Stimulated activated CD8-positive, alpha-beta memory T cell treated with anti-CD3 and anti-CD28 coated beads, Interleukin-12 subunit alpha, Interleukin-12 subunit beta, amount 100 ng/mL, for 24 hours (primary cell): ENCODE results near the gene TSSC4.

Experiments
- DNase-seq: peaks from one replicate; pipeline ENCODE4 v3.0.0-alpha.2; 2020; ENCODE audit errors: extremely low read depth

The TSSC4 gene

DNA sequence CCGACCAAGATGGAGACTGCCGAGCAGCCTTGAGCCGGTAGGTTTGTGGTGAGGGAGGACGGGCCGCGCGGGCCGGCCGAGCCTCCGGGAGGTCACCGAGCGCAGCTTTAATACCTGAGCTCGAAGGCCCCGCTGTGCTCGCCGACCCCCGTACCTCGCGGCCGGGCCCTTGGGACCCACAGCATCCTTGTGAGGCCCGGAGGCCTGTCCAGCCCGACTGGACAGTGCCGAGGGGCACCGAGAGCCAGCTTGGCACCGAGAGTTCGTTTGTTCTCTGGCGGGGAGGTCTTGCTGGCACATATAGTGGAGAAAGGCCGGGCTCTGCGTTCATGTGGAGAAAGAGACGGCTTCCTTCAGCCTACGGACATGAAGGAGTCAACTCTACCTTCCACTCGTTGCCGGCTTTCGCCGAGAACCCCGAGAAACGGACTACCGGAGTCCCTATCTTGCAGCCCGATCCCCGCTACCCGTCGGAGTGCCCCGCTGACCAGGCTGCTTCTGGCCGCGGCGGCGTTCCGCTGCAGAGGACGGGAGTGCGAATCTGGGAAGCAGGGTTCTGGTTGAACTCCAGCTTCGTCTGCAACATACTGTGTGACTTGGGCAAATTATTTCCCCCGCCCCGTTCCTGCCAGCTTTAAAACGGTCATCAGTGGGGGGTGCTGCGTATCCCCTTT lies 349 bp downstream of the TSSC4 start:
- no peak for DNase-seq

DNA sequence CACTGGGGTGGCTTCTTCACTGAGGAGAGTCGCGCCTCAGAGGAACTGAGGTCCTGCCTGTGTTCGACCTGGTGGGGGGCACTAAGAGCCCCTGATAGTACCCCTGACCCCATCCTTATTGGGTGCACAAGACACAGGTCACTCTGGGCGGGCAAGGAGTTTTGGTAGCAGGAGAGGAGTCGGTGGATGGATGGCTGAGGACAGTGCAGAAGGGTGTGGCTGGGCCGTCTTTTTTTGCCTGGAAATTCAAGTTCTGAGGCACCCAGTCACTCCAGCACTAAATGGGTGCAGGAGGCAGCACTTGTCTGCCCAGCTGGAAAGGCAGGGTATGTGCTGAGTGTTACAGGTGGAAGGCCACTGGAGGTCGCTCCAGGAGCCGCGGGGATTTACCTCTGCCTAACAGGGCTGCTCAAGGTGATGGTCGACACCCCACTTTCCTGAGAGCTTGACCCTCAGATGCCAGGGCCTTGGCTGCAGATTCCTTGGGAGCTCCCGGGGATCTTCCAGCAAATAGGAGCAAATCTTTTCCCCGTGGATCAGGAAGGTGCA lies 960 bp downstream of the TSSC4 start:
- no peak for DNase-seq

DNA sequence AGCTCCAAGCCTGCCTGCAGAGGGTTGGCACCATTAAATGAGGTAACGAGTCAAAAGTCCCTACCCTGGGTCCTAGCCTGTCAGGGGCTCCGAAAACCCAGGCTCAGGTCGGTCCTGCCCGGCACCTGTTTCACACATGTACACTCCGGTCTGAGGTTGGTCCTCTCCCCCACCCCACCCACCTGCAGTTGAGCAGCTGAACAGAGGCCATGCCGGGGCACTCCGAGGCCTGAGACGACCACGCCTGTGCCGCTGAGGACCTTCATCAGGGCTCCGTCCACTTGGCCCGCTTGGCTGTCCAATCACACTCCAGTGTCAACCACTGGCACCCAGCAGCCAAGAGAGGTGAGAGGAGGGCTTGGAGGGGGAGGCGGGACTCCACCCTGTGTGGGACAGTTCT lies 1.6 kb downstream of the TSSC4 start:
- no peak for DNase-seq

DNA sequence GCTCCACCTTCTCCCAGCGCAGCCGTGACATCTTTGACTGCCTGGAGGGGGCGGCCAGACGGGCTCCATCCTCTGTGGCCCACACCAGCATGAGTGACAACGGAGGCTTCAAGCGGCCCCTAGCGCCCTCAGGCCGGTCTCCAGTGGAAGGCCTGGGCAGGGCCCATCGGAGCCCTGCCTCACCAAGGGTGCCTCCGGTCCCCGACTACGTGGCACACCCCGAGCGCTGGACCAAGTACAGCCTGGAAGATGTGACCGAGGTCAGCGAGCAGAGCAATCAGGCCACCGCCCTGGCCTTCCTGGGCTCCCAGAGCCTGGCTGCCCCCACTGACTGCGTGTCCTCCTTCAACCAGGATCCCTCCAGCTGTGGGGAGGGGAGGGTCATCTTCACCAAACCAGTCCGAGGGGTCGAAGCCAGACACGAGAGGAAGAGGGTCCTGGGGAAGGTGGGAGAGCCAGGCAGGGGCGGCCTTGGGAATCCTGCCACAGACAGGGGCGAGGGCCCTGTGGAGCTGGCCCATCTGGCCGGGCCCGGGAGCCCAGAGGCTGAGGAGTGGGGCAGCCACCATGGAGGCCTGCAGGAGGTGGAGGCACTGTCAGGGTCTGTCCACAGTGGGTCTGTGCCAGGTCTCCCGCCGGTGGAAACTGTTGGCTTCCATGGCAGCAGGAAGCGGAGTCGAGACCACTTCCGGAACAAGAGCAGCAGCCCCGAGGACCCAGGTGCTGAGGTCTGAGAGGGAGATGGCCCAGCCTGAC lies 2.5 kb downstream of the TSSC4 start:
- DNase-seq: no peak

- DNase-seq: no peak
These were observed 4.2 kb downstream of the TSSC4 start for GRCh38 chr11:2404735-2405196.

- DNase-seq: no peak
These were observed 5.9 kb downstream of the TSSC4 start for GRCh38 chr11:2406451-2406850.

DNA sequence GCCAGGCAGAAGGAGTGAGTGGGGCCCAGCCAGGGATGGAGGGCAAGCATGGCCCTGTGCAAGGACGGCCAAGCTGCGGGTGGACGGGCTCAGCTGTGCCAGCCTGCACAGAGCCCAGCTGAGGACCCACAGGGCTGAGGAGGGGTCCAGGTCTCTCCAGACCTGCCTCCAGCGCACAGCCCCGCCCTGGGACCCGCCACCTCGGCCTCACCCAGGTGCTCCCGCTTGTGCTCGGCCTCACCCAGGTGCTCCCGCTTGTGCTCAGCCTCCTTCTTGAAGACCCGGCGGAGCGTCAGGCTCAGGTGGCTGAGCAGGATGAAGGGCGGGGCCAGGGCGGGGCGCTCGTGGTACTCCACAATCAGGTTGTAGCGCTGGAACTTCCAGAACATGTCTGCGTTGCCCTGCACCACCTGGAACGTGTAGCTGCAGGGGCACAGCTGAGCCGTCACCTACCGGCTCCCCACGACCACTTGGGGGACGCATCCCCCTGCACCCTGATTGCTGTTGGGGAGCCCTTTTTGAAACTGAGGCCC lies 6.4 kb downstream of the TSSC4 start:
- no peak for DNase-seq

DNA sequence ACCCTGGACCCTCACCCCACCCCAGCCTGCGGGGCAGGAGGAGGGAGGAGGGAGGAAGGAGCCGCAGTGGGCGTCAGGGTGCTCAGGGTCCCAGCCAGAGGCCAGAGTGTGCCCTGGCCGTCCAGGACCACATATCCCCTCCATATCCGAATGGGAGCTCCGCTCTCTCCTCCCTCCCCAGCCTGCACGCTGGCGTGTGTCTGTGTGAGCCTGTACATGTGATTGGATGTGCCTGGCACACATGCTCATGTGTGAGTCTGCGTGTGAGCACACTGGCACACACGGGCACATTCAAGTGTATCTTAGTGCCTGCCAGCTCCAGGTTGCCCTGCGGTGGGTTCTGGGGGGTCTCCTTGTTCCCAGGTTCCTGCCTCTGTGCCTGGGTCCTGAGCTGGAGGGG lies 8.1 kb downstream of the TSSC4 start:
- DNase-seq: no peak

GRCh38 chr11:2409126-2409525 lies 8.6 kb downstream of the TSSC4 start:
- no peak for DNase-seq

GRCh38 chr11:2409611-2410468 lies 9.3 kb downstream of the TSSC4 start:
- DNase-seq: no peak

DNA sequence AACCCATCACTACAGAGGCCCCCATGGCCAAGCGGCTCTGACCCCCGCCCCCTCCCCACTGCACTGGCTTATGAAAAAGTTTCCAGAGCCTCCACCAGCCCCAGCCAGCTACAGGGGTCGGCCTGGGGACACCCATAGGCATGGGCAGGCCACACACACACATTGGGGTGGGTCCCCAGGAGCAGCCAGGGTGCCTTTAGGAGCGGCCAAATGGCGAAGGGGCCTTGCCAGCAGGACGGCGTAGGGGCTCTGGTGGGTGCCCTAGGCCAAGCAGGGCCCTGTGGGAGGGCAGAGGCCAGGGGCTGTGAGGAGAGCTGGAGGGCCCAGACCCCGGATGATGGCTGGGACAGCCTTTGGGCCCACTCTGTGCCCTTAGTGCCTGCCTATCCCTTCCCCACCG lies 10.1 kb downstream of the TSSC4 start:
- no peak for DNase-seq

DNA sequence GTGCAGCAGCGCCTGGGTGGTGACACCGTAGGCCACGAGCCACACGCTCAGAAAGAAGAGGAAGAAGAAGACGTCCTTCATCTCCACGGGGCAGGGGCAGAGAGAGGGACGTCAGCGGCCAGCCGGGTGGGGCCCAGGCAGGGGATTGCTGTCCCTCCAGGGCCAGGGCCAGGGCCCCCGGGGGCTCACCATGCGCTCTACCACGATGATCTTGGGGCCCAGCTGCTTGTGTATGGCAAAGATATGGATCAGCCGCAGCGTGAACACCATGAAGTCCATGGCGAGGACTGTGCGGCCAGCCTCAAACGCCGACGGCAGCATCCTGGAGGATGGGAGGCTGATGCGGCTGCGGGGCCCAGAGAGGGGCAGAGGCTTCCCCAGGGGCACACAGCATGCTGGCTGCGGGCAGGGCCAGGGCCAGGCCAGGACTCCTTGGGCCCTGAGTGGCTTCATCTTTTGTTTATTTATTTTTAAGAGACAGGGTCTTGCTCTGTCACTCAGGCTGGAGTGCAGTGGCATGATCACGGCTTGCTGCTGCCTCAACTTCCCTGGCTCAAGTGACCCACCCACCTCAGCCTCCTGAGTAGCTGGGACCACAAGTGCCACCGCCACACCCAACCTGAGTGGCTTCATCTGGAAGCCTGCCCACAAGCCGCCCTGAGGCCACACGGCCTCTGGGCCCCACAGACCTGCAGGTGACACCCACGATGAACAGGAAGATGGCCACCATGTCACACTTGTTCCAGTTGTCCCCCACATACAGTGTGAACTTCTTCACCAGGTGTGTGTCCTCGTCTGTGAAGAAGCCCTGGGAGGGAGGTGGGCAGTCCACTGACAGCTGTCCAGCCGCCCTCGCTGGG lies 11.1 kb downstream of the TSSC4 start:
- DNase-seq: no peak

GRCh38 chr11:2412323-2412722 lies 11.8 kb downstream of the TSSC4 start:
- no peak for DNase-seq

DNA sequence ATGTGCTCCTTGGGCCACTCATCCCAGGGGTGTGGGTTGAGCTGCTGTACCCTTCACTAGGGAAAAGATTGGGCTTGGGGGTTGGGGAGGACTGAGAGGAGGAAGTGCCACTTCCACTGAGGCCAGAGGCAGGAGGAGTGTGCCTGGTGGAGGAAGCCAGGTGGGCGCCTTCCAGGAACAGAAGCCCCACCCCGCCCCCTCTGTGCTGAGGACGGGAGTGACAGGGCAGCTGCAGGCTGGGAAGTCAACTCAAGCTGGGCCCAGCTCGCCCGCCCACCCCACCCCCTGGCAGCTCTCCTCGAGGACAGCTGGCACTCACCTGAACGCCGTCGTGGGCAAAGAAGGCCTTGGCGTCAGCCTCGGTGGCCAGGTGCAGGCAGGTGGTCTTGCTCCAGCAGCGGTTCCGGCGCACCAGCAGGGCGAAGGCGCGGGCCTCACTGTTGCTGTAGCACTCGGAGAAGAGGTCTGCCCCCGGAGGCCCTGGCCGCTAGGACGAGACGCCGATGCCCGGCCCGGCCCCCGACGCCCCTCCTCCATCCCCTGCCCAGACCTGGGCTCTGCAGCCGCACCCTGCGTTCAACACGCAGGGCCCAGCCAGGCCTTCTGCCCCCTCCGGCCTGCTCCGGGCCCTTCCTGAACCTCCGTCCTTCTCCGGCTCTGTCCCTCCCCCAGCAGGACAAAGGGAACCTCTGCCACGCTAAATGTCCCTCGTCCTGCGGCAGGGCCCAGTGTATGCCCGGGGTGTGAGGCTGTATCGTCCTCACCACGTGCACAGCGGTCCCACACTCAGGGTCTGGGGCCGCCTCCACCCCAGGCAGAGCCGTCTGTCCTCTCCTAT lies 13.4 kb downstream of the TSSC4 start:
- no peak for DNase-seq

GRCh38 chr11:2414616-2415015 lies 14.1 kb downstream of the TSSC4 start:
- no peak for DNase-seq

- DNase-seq: no peak
These were observed 14.6 kb downstream of the TSSC4 start for GRCh38 chr11:2415171-2415570.

DNA sequence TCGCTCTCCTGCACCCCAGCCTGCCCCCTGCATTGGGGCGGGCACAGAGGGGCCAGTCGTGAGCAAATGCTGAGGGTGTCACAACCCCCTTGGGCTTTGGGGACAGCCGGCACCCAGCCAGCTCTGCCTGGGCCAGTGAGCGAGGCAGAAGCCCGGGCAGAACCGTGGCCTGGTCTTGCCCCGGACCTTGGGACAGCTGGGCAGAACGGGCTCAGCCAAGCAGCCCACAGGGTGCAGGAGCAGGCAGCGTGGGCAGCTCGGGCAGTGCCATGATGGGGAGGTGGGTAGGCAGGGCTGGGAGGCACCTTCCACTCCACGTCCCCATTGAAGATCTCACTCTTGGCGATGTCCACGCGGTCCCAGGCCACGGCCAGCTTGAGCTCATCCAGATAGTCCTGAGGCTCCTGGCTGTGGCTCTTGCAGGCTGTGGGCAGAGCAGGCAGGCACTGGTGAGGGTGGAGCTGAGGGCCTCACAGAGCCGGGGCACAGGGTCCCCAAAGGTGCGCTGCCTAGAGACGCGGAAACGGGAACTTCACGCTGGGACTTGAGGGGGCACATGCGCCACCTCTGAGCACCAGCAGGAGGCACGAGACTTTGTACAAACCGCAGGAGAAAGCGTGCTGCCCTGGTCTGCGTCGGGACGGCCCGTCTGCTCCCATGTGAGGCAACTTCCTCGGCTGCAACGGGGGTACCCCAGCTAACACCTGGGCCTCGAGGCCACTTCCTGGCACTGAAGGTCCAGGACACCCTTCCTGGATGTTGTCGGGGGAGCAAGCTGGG lies 15.2 kb downstream of the TSSC4 start:
- no peak for DNase-seq

- no peak for DNase-seq
These were observed 16.2 kb downstream of the TSSC4 start for GRCh38 chr11:2416765-2417164.
